HL-60 (cell line): ENCODE measurements around the gene ETV6.

Experiments
- GABPA ChIP-seq: IDR thresholded peaks from 2 replicates; pipeline ENCODE4 v1.6.1; 2012; ENCODE audit warnings: low read depth
- POLR2AphosphoS5 ChIP-seq: IDR thresholded peaks from 2 replicates; pipeline ENCODE4 v1.6.1; 2012; ENCODE audit warnings: low read depth
- SPI1 ChIP-seq: IDR thresholded peaks from 2 replicates; pipeline ENCODE4 v1.6.1; 2012; ENCODE audit warnings: low read depth, mild to moderate bottlenecking, borderline replicate concordance
- TF ChIP-seq, protein P1 (sequence below): IDR thresholded peaks from one replicate; pipeline ENCODE4 v1.5.1; 2011; ENCODE audit warnings: low read length, control low read depth, inconsistent platforms; ENCODE audit not compliant: insufficient read depth
- TF ChIP-seq, protein P2 (sequence below): IDR thresholded peaks from 2 replicates; pipeline ENCODE4 v1.6.1; 2012; ENCODE audit warnings: low read depth; ENCODE audit not compliant: insufficient replicate concordance

DNA sequence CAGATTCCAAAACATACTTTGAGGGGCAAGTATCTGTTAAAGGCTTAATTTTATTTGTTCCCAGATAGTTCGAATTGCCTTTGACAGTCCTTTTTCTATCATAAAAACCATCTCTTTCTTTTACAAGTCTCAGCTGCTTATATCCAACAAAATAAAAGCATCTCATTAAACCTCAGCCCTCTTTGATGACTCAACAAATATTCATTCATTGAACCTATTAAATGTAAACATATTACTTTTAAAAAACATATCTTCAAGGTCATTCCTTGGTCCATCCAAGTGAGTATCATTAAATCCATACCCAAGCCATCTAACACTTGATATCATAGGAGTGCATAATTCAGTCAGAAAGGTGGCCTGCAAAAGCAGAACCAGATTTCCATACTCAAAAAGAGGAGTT is 266.6 kb downstream of the ETV6 start:
- TF ChIP-seq, protein P1, sequence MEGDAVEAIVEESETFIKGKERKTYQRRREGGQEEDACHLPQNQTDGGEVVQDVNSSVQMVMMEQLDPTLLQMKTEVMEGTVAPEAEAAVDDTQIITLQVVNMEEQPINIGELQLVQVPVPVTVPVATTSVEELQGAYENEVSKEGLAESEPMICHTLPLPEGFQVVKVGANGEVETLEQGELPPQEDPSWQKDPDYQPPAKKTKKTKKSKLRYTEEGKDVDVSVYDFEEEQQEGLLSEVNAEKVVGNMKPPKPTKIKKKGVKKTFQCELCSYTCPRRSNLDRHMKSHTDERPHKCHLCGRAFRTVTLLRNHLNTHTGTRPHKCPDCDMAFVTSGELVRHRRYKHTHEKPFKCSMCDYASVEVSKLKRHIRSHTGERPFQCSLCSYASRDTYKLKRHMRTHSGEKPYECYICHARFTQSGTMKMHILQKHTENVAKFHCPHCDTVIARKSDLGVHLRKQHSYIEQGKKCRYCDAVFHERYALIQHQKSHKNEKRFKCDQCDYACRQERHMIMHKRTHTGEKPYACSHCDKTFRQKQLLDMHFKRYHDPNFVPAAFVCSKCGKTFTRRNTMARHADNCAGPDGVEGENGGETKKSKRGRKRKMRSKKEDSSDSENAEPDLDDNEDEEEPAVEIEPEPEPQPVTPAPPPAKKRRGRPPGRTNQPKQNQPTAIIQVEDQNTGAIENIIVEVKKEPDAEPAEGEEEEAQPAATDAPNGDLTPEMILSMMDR, result no peak
- TF ChIP-seq POLR2AphosphoS5, result no peak
- TF ChIP-seq GABPA, result no peak
- TF ChIP-seq SPI1, result no peak
- TF ChIP-seq, protein P2, sequence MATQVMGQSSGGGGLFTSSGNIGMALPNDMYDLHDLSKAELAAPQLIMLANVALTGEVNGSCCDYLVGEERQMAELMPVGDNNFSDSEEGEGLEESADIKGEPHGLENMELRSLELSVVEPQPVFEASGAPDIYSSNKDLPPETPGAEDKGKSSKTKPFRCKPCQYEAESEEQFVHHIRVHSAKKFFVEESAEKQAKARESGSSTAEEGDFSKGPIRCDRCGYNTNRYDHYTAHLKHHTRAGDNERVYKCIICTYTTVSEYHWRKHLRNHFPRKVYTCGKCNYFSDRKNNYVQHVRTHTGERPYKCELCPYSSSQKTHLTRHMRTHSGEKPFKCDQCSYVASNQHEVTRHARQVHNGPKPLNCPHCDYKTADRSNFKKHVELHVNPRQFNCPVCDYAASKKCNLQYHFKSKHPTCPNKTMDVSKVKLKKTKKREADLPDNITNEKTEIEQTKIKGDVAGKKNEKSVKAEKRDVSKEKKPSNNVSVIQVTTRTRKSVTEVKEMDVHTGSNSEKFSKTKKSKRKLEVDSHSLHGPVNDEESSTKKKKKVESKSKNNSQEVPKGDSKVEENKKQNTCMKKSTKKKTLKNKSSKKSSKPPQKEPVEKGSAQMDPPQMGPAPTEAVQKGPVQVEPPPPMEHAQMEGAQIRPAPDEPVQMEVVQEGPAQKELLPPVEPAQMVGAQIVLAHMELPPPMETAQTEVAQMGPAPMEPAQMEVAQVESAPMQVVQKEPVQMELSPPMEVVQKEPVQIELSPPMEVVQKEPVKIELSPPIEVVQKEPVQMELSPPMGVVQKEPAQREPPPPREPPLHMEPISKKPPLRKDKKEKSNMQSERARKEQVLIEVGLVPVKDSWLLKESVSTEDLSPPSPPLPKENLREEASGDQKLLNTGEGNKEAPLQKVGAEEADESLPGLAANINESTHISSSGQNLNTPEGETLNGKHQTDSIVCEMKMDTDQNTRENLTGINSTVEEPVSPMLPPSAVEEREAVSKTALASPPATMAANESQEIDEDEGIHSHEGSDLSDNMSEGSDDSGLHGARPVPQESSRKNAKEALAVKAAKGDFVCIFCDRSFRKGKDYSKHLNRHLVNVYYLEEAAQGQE, result no peak
